H1 (cell line): ENCODE data around the gene PRSS36. TPM values are rescaled to one million over a fixed set of nuclear protein-coding genes. Genes with fewer than 3 reads are reported as not detected.

Source experiments
- CTCF ChIA-PET: fragments of 300-600 bp; sonication (Branson Sonifier 250); formaldehyde crosslinking; loops from one replicate; lab custom pipeline; 2021; ENCODE audit not compliant: partially characterized antibody; lab: Charles Lee
- POLR2A ChIA-PET: fragments of 300-600 bp; sonication (Branson Sonifier 250); formaldehyde crosslinking; loops from one replicate; lab custom pipeline; 2021; ENCODE audit warnings: inconsistent platforms; ENCODE audit not compliant: partially characterized antibody; lab: Charles Lee
- DNase-seq, 2 experiments: peaks; one replicate each; pipeline versions ENCODE4 v3.0.0 to v3.0.0-alpha.2; 2010 to 2022; ENCODE audit warnings: low spot score in 2 of 2, low read depth in 1 of 2, mixed read lengths in 1 of 2
- FAIRE-seq: peaks from 2 replicates; lab custom pipeline; 2011; peaks lifted over from hg19 to GRCh38; lab: Jason Lieb, UNC
- H2AFZ ChIP-seq: 2 replicates; pipeline ENCODE4 v1.8.1; 2012; ENCODE audit warnings: low read length, inconsistent platforms
- H2AK5ac ChIP-seq: 2 replicates; pipeline ENCODE4 v1.6.1; 2013; ENCODE audit warnings: low read depth, low read length
- H2BK120ac ChIP-seq: replicated peaks from 2 replicates; pipeline ENCODE3; 2013; ENCODE audit warnings: low read depth, low read length, inconsistent platforms
- H2BK12ac ChIP-seq: 2 replicates; pipeline ENCODE4 v1.6.1; 2013; ENCODE audit warnings: low read depth, low read length
- H2BK15ac ChIP-seq: 2 replicates; pipeline ENCODE4 v1.6.1; 2013; ENCODE audit warnings: low read length
- H2BK20ac ChIP-seq: 2 replicates; pipeline ENCODE4 v1.6.1; 2013; ENCODE audit warnings: low read length
- H2BK5ac ChIP-seq: 2 replicates; pipeline ENCODE4 v1.6.1; 2013; ENCODE audit warnings: low read depth, low read length
- H3K14ac ChIP-seq: 2 replicates; pipeline ENCODE4 v1.6.1; 2013; ENCODE audit warnings: inconsistent platforms; ENCODE audit not compliant: insufficient read length
- H3K18ac ChIP-seq: 2 replicates; pipeline ENCODE4 v1.6.1; 2013; ENCODE audit warnings: low read length; ENCODE audit errors: extremely low read depth
- H3K23ac ChIP-seq: 2 replicates; pipeline ENCODE4 v1.6.1; 2013; ENCODE audit warnings: inconsistent platforms; ENCODE audit not compliant: insufficient read length
- H3K23me2 ChIP-seq: 2 replicates; pipeline ENCODE4 v1.6.1; 2013; ENCODE audit warnings: low read depth, low read length
- H3K27ac ChIP-seq: 2 replicates; pipeline ENCODE4 v1.6.1; 2011; ENCODE audit warnings: low read depth, low read length, inconsistent platforms
- H3K27me3 ChIP-seq, 4 experiments: replicated peaks in 1 of 4; 1 replicate in 1 of 4; 2 replicates in 3 of 4; pipeline versions ENCODE4 v1.6.1 to v1.8.1; 2011 to 2013; ENCODE audit warnings: low read length in 3 of 4, mild to moderate bottlenecking in 3 of 4, inconsistent platforms in 2 of 4, mixed read lengths in 2 of 4, moderate library complexity in 1 of 4; ENCODE audit not compliant: control insufficient read depth in 3 of 4, insufficient read depth in 3 of 4; ENCODE audit errors: extremely low read depth in 1 of 4
- H3K36me3 ChIP-seq, 4 experiments: 2 replicates each; pipeline versions ENCODE4 v1.6.1 to v1.8.1; 2011 to 2013; ENCODE audit warnings: mild to moderate bottlenecking in 4 of 4, low read length in 3 of 4, moderate library complexity in 2 of 4, control low read depth in 1 of 4, inconsistent platforms in 1 of 4; ENCODE audit not compliant: insufficient read depth in 4 of 4, control insufficient read depth in 2 of 4
- H3K4ac ChIP-seq: replicated peaks from 2 replicates; pipeline ENCODE3; 2013; ENCODE audit warnings: low read length, low read depth, mixed read lengths, inconsistent platforms; ENCODE audit not compliant: insufficient read length
- H3K4me1 ChIP-seq, 4 experiments: replicated peaks in 1 of 4; 1 replicate in 1 of 4; 2 replicates in 3 of 4; pipeline versions ENCODE4 v1.6.1 to v1.8.1; 2011 to 2013; ENCODE audit warnings: low read length in 3 of 4, inconsistent platforms in 2 of 4, mixed read lengths in 1 of 4; ENCODE audit not compliant: insufficient read depth in 4 of 4, control insufficient read depth in 3 of 4
- H3K4me2 ChIP-seq, 2 experiments: 2 replicates each; pipeline versions ENCODE4 v1.6.1 to v1.8.1; 2011 to 2013; ENCODE audit warnings: low read depth in 2 of 2, low read length in 2 of 2, control low read depth in 1 of 2, inconsistent platforms in 1 of 2, mild to moderate bottlenecking in 1 of 2; ENCODE audit not compliant: insufficient read depth in 1 of 2
- H3K4me3 ChIP-seq, 4 experiments: fragments of 200-600, 300-600 bp in 1 of 4; sonication (generic), shearing (Covaris generic), sonication (Bioruptor Twin) in 1 of 4; 2 replicates each; pipeline versions ENCODE4 v1.5.1 to v1.8.1; 2011 to 2016; ENCODE audit warnings: low read length in 4 of 4, low read depth in 3 of 4, control low read depth in 2 of 4, inconsistent platforms in 2 of 4, mild to moderate bottlenecking in 2 of 4, mixed read lengths in 1 of 4, moderate library complexity in 1 of 4; ENCODE audit not compliant: insufficient read depth in 2 of 4; ENCODE audit errors: extremely low read depth in 1 of 4
- H3K56ac ChIP-seq: replicated peaks from 2 replicates; pipeline ENCODE3; 2013; ENCODE audit warnings: low read depth, mild to moderate bottlenecking, mixed read lengths, low read length, inconsistent platforms; ENCODE audit not compliant: insufficient read length
- H3K79me1 ChIP-seq: 2 replicates; pipeline ENCODE4 v1.6.1; 2013; ENCODE audit warnings: low read depth, low read length, control low read depth
- H3K79me2 ChIP-seq, 2 experiments: 2 replicates each; pipeline versions ENCODE4 v1.6.1 to v1.8.1; 2012 to 2013; ENCODE audit warnings: low read length in 2 of 2, mild to moderate bottlenecking in 2 of 2, inconsistent platforms in 1 of 2; ENCODE audit not compliant: insufficient read depth in 2 of 2, control insufficient read depth in 1 of 2
- H3K9ac ChIP-seq, 4 experiments: replicated peaks in 1 of 4; 1 replicate in 1 of 4; 2 replicates in 3 of 4; pipeline versions ENCODE4 v1.6.1 to v1.8.1; 2011 to 2013; ENCODE audit warnings: low read depth in 3 of 4, low read length in 3 of 4, control low read depth in 2 of 4, mild to moderate bottlenecking in 2 of 4, moderate library complexity in 2 of 4, inconsistent platforms in 1 of 4; ENCODE audit errors: extremely low read depth in 1 of 4
- H3K9me3 ChIP-seq, 2 experiments: 2 replicates each; pipeline versions ENCODE4 v1.6.1 to v1.8.1; 2012 to 2013; ENCODE audit warnings: mild to moderate bottlenecking in 2 of 2, moderate library complexity in 2 of 2, control low read depth in 1 of 2, inconsistent platforms in 1 of 2, low read depth in 1 of 2, low read length in 1 of 2, mixed read lengths in 1 of 2; ENCODE audit not compliant: insufficient read depth in 2 of 2
- H4K20me1 ChIP-seq, 2 experiments: replicated peaks in 1 of 2; 2 replicates each; pipeline versions ENCODE3 to v1.8.1; 2011 to 2013; ENCODE audit warnings: inconsistent platforms in 2 of 2, low read length in 2 of 2, mild to moderate bottlenecking in 1 of 2; ENCODE audit not compliant: insufficient read depth in 2 of 2, control insufficient read depth in 1 of 2
- H4K5ac ChIP-seq: 2 replicates; pipeline ENCODE4 v1.6.1; 2013; ENCODE audit warnings: low read length, low read depth, mixed read lengths, inconsistent platforms; ENCODE audit not compliant: insufficient read length
- H4K8ac ChIP-seq: 2 replicates; pipeline ENCODE4 v1.8.0; 2013; ENCODE audit warnings: mild to moderate bottlenecking, moderate library complexity, low read length, inconsistent platforms; ENCODE audit not compliant: insufficient read depth; ENCODE audit errors: extremely low read depth
- H4K91ac ChIP-seq: replicated peaks from 2 replicates; pipeline ENCODE3; 2013; ENCODE audit warnings: low read length, mixed read lengths, inconsistent platforms; ENCODE audit not compliant: insufficient read length
- EP300 ChIP-seq, 2 experiments: IDR thresholded peaks; 1 replicate in 1 of 2; 2 replicates in 1 of 2; pipeline ENCODE4 v1.6.1; 2011 to 2012; ENCODE audit warnings: low read depth in 2 of 2, low read length in 2 of 2, mild to moderate bottlenecking in 2 of 2, borderline replicate concordance in 1 of 2, inconsistent platforms in 1 of 2, moderate library complexity in 1 of 2
- EZH2 ChIP-seq: fragments of 200-600 bp; sonication (generic); IDR thresholded peaks from 2 replicates; pipeline ENCODE4 v1.7.1; 2012; ENCODE audit warnings: low read depth, mild to moderate bottlenecking, moderate library complexity, low read length, inconsistent platforms; ENCODE audit not compliant: severe bottlenecking
- JUND ChIP-seq: IDR thresholded peaks from 2 replicates; pipeline ENCODE4 v1.6.1; 2011; ENCODE audit warnings: mild to moderate bottlenecking, improper control_type of control experiment, low read length
- RFX5 ChIP-seq: IDR thresholded peaks from 2 replicates; pipeline ENCODE4 v1.6.1; 2011; ENCODE audit warnings: low read depth, low read length, improper control_type of control experiment, borderline replicate concordance
- YY1 ChIP-seq: IDR thresholded peaks from 2 replicates; pipeline ENCODE4 v1.6.1; 2011; ENCODE audit warnings: low read depth, mild to moderate bottlenecking, low read length
- WGBS, 2 experiments: shearing (Covaris generic) in 1 of 2; methylation state at CpG; one replicate each; pipeline versions ENCODE4 v1.1.6 to v1.1.7; 2013 to 2015; ENCODE audit warnings: low lambda C conversion rate in 2 of 2, mixed read lengths in 2 of 2, inconsistent platforms in 1 of 2, low coverage in 1 of 2, missing lambda C conversion rate in 1 of 2; ENCODE audit not compliant: insufficient replicate concordance in 2 of 2, insufficient coverage in 1 of 2, insufficient read length in 1 of 2; ENCODE audit errors: extremely low coverage in 1 of 2, missing lambda C conversion rate in 1 of 2; 5-methylcytosine and 5-hydroxymethylcytosine counted together
- long read RNA-seq, 2 experiments: library from RNA in 1 of 2; library from capped mRNA in 1 of 2; stranded (forward); transcript quantifications; one replicate each; pipeline ENCODE4 v2.0.0, GENCODE V29; 2021; ENCODE audit warnings: inconsistent platforms in 1 of 2
- polyA minus RNA-seq, 3 experiments: library from RNA; depleted of rRNA, polyadenylated mRNA; stranded (reverse); fragments of >200 nt; gene quantifications; 1 replicate in 2 of 3; 2 replicates in 1 of 3; pipeline ENCODE4 v1.2.3, GENCODE V29; 2011
- polyA plus RNA-seq, 7 experiments: library from polyadenylated mRNA; depleted of rRNA in 3 of 7; stranded (reverse) in 5 of 7; unstranded in 2 of 7; fragments of >200 nt in 5 of 7; fragments of 200-250 nt in 2 of 7; gene quantifications; 1 replicate in 5 of 7; 2 replicates in 1 of 7; 4 replicates in 1 of 7; pipeline versions ENCODE4 v1.2.1 to v1.2.3, GENCODE V29; 2011 to 2013; ENCODE audit warnings: missing spikeins in 2 of 7, mixed read lengths in 2 of 7
- total RNA-seq: library from RNA; stranded (reverse); fragmentation: NEBNext Ultra II Directional; extraction: Animal tissue kit (Norgen Biotek cat#: 25700); gene quantifications from 2 replicates; pipeline ENCODE4 v1.2.1, GENCODE V29; 2021

The PRSS36 gene
- 1.3 TPM in 2 replicates for total RNA-seq
- polyA plus RNA-seq (2011; rRNA removed) = 1.9 and 3.1 TPM in 2 replicates
- polyA plus RNA-seq (2011; cell fraction: cytosol; rRNA removed) = 2.3 TPM
- polyA plus RNA-seq (2011; cell fraction: nucleus; rRNA removed) = 3.5 TPM
- polyA plus RNA-seq (2012, experiment 1 of 2) = 0.76 to 1.4 TPM (median 1.1 TPM) in 4 replicates
- polyA plus RNA-seq (2012, experiment 2 of 2) = 0.33 TPM
- 0.87 TPM for polyA plus RNA-seq (2013, experiment 1 of 2)
- polyA plus RNA-seq (2013, experiment 2 of 2) = 0.68 TPM
- polyA minus RNA-seq (2011; rRNA and poly(A)+ RNA removed) = 0.41 TPM in 1 of 2 replicates, not detected in the other
- not detected for polyA minus RNA-seq (2011; cell fraction: cytosol; rRNA and poly(A)+ RNA removed)
- 1.7 TPM for polyA minus RNA-seq (2011; cell fraction: nucleus; rRNA and poly(A)+ RNA removed)
- long read RNA-seq, experiment 1, partial matches to known transcripts = 0 of 1 reads
- long read RNA-seq, experiment 1, other reads (novel, unspliced or antisense) = 1 of 1 reads
- long read RNA-seq, experiment 2 = 0 reads

- Histone ChIP-seq H2BK120ac (no peak within 1 kb of the TSS), H3K4me3 (peak within 1 kb of the TSS in 1 of 4 experiments; percentile 59; a peak in 1 of 8 replicates), H2AFZ (no peak within 1 kb of the TSS), H3K4me1 (peaks cover 0 to 18% (median 4%) of the 10 kb centered on the region in 4 experiments; a peak in 5 of 7 replicates), H3K79me2 (no peaks in the 10 kb centered on the region), H3K27me3 (peaks cover 0 to 11% (median 5%) of the 10 kb centered on the region in 4 experiments; a peak in 4 of 7 replicates), H3K4me2 (peak within 1 kb of the TSS; percentile 57 to 77; a peak in 3 of 4 replicates), H3K56ac (no peak within 1 kb of the TSS), H3K9me3 (no peaks in the 10 kb centered on the region), H4K8ac (no peak within 1 kb of the TSS; the same call in 1 of the 2 replicates), H2BK20ac (no peak within 1 kb of the TSS), H4K91ac (no peak within 1 kb of the TSS), H4K5ac (no peak within 1 kb of the TSS), H3K18ac (peak within 1 kb of the TSS; percentile 19; the same call in 1 of the 2 replicates), H2BK12ac (0 out of 2 replicates have a peak within 1 kb of the TSS, but pooled peaks have one; percentile 53), H3K36me3 (no peaks in the 10 kb centered on the region), H3K23ac (no peak within 1 kb of the TSS), H3K79me1 (no peaks in the 10 kb centered on the region), H2AK5ac (no peak within 1 kb of the TSS; the same call in 1 of the 2 replicates), H3K9ac (no peak within 1 kb of the TSS), H4K20me1 (no peaks in the 10 kb centered on the region), H3K23me2 (peaks cover 7% of the 10 kb centered on the region; the same call in 1 of the 2 replicates), H3K14ac (no peak within 1 kb of the TSS), H2BK15ac (peak within 1 kb of the TSS; percentile 81), H3K4ac (no peak within 1 kb of the TSS), H2BK5ac (peak within 1 kb of the TSS; percentile 26; the same call in 1 of the 2 replicates), H3K27ac (no peak within 1 kb of the TSS)
- DNase-seq (no peak), FAIRE-seq (no peak)
- TF ChIP-seq RFX5 = no peak
- TF ChIP-seq JUND = 0 out of 2 replicates have a peak, but pooled peaks have one; percentile 26
- no peak for TF ChIP-seq EP300 (IDR thresholded peaks at IDR 0.05; ENCODE audit: borderline replicate concordance in 1 of 2, low read depth in 2 of 2, low read length in 2 of 2)
- TF ChIP-seq EZH2 = no peak
- TF ChIP-seq YY1 = no peak
- 87% methylated on average over 6 of the region's 11 CpGs; no CpG with 5 or more reads in 1 of the 2 experiments for WGBS, 2 experiments
- CTCF ChIA-PET = interaction anchor here (1.0 to 1.5 kb wide), 4 partner anchors 8 to 72 kb away, joined by 3 to 6 read pairs (median 4); no protein-coding TSS in a partner anchor
- POLR2A ChIA-PET = interaction anchor here (0.5 to 34.9 kb wide), 7 partner anchors 8 to 48 kb away, joined by 3 to 713 read pairs (median 5); partner anchors contain the start of genes BCKDK, FUS, KAT8 and PRSS8
Measured at GRCh38 chr16:31149894-31150890, at the start of gene PRSS36. TSS of gene PRSS36 (minus strand) at chr16:31150066. CDS start at chr16:31150035, 31 bp downstream.
